ENCODE data around the gene PHYKPL.

Gene PHYKPL

GRCh38 chr5:178221853-178222252 lies 10.7 kb downstream of the PHYKPL start:
- DNase-seq = no peak

- DNase-seq = no peak
Observed at GRCh38 chr5:178221282-178221681, 11.3 kb downstream of the PHYKPL start.

- DNase-seq = no peak
Observed at GRCh38 chr5:178218827-178219226, 13.8 kb downstream of the PHYKPL start.

- no peak for DNase-seq
Observed at GRCh38 chr5:178218237-178218776, 14.3 kb downstream of the PHYKPL start.

GRCh38 chr5:178216779-178217178 lies 15.8 kb downstream of the PHYKPL start:
- no peak for DNase-seq

- no peak for DNase-seq
Observed at GRCh38 chr5:178216088-178216534, 16.5 kb downstream of the PHYKPL start.

GRCh38 chr5:178215280-178216002 lies 17.2 kb downstream of the PHYKPL start:
- DNase-seq = no peak

- DNase-seq = no peak
Observed at GRCh38 chr5:178214160-178214803, 18.3 kb downstream of the PHYKPL start.

GRCh38 chr5:178213748-178214151 lies 18.9 kb downstream of the PHYKPL start:
- no peak for DNase-seq

- no peak for DNase-seq
Observed at GRCh38 chr5:178213003-178213461, 19.6 kb downstream of the PHYKPL start.

- DNase-seq = no peak
Observed at GRCh38 chr5:178212241-178213002, 20.2 kb downstream of the PHYKPL start.

- DNase-seq = no peak
Observed at GRCh38 chr5:178211095-178212048, 21.2 kb downstream of the PHYKPL start.

- no peak for DNase-seq
Observed at GRCh38 chr5:178210686-178211085, 21.9 kb downstream of the PHYKPL start.

GRCh38 chr5:178210073-178210535 lies 22.5 kb downstream of the PHYKPL start:
- DNase-seq = no peak

- no peak for DNase-seq
Observed at GRCh38 chr5:178209334-178210072, 23.1 kb downstream of the PHYKPL start.

GRCh38 chr5:178208540-178209227 lies 23.9 kb downstream of the PHYKPL start:
- peak; percentile 40 for DNase-seq

- DNase-seq = no peak
Observed at GRCh38 chr5:178207917-178208280, 24.7 kb downstream of the PHYKPL start.

- no peak for DNase-seq
Observed at GRCh38 chr5:178207183-178207916, 25.3 kb downstream of the PHYKPL start.

GRCh38 chr5:178206166-178207101 lies 26.2 kb downstream of the PHYKPL start:
- no peak for DNase-seq

Measured in DMS53 (cell line).